Activated naive CD8-positive, alpha-beta T cell treated with anti-CD3 and anti-CD28 coated beads, Interleukin-2, amount 50 U/mL, for 16 hours (primary cell): ENCODE results near the gene CIT.
"Not testable (repeated sequence)": the region's sequence is repeated elsewhere in the genome, so short reads cannot be mapped to it uniquely, and the experiment has no call there.

Source experiments
- DNase-seq: peaks from one replicate; pipeline ENCODE4 v3.0.0-alpha.2; 2020; ENCODE audit warnings: low read depth, low spot score

Gene CIT, protein sequence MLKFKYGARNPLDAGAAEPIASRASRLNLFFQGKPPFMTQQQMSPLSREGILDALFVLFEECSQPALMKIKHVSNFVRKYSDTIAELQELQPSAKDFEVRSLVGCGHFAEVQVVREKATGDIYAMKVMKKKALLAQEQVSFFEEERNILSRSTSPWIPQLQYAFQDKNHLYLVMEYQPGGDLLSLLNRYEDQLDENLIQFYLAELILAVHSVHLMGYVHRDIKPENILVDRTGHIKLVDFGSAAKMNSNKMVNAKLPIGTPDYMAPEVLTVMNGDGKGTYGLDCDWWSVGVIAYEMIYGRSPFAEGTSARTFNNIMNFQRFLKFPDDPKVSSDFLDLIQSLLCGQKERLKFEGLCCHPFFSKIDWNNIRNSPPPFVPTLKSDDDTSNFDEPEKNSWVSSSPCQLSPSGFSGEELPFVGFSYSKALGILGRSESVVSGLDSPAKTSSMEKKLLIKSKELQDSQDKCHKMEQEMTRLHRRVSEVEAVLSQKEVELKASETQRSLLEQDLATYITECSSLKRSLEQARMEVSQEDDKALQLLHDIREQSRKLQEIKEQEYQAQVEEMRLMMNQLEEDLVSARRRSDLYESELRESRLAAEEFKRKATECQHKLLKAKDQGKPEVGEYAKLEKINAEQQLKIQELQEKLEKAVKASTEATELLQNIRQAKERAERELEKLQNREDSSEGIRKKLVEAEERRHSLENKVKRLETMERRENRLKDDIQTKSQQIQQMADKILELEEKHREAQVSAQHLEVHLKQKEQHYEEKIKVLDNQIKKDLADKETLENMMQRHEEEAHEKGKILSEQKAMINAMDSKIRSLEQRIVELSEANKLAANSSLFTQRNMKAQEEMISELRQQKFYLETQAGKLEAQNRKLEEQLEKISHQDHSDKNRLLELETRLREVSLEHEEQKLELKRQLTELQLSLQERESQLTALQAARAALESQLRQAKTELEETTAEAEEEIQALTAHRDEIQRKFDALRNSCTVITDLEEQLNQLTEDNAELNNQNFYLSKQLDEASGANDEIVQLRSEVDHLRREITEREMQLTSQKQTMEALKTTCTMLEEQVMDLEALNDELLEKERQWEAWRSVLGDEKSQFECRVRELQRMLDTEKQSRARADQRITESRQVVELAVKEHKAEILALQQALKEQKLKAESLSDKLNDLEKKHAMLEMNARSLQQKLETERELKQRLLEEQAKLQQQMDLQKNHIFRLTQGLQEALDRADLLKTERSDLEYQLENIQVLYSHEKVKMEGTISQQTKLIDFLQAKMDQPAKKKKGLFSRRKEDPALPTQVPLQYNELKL (N-terminal part only)

DNA sequence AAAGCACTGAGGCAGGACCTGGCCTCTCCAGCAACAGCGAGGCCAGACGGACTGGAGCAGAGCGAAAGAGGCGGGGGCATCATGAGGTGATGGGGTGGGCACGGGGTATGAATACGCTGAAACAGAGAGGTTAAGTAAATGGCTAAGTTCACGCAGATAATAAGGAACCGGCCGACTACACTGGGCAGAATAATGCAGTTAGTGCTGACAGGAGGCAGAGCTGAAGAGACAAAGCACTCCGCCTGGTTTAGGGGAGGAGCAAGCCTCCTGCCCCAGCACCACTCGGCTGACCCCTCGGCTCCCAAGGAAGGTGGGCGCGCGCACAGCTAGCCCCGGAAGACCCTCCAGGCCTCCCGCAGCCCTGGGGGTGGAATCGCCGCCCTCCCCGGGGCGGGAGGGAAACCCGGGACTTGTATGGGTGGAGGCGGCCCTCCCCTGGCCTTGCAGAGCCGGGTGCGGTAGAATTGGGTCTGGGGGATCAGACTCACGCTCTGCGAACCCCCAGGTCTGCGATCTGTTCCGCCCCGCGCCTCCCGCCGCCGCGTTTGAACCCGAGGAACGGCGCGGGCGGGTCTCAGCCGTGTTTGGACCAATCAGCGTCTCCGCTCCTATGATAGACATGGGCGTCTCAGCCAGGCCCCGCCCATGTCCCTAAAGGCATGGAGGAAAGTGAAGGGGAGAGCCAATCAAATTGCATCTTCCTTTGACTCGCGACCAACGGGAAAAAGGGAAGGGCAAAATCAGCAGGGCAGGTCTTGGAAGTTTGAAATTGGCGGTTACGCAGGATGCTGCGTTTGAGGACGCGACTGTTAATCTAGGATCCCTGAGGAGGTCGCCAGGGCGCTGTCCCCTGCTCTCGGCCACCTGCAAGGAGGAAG, at the start of gene CIT:
Gene CIT (minus strand): TSS at position 560 of the 878 bp plus-strand sequence. CDS start 1,152 bp downstream, outside the sequence.
- DNase-seq: peak; percentile 52

DNA sequence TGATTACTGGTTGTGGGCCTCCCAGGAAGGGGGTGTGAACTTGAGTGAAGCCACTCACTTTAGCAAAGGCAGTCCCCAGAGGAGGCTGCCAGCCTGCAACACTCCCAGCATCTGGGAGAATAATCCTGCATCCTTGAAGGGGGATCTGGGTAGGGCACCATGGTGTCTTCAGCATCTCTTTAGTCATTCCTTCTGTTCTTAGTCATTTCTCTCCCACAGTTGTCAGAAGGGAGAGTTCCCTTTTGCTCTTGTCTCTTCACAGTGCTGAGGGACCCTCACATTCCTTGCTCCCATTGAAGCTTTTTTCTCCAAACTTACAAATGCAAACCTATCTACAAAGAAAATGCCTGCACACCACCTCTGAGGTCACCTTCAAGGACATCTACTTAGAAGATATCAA, 48.1 kb upstream of the CIT start:
- no peak for DNase-seq

DNA sequence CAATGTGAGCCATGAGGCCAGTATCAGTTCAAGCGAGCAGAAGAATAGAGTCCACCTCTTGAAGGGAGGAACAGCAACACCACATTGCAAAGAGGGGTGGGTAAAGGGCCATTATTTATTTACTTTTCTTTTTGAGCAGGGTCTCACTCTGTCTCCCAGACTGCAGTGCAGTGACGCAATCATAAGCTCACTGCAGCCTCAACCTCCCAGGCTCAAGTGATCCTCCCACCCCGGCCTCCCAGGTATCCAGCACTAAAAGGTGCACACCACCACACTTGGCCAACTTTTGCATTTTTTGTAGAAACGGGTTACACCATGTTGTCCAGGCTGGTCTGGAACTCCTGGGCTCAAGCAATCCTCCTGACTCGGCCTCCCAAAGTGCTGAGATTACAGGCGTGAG, 42.9 kb upstream of the CIT start:
- no peak for DNase-seq

DNA sequence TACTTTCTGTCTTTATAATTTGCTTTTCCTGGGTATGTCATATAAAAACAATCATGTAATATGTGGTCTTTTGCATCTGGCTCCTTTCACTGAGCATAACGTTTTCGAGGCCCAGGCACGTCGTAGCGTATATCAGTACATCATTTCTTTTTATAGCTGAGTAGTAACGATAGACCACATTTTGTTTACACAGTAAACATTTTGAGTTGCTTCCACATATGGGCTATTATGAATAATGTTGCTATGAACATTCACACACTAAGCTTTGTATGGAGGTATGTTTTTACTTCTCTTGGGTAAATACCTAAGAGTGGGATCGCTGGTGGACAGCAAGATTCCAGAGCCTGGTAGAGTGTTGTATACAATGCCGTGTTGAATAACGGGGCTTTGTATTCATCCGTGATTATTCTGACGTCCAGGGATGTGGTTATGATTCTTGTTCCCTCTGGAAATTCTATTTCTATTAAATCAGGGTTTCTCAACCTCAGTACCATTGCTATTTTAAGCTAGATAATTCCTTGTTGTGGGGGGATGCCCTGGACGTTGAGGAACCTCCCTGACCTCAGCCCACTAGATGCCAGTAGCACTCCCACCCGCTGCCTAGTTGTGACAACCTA, 38.9 kb upstream of the CIT start:
- no peak for DNase-seq

DNA sequence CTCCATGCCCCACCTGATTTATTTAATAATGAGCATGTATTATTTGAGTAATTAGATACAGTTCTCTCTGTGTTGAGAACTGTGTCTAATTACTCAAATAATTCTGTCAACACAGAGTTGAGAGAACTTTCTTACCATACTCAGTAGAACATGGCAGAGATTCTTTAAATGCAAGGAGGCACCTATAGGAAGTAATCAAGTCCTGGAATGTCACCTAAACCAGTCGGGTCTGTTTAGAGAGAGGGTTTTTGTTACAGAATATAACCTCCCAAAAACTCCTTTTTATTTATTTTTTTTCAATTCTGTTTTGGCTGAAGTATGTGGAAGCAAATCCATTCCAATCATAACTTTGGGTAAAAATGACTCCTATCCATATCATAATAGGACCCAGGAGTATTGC, 37.5 kb upstream of the CIT start:
- DNase-seq: no peak

DNA sequence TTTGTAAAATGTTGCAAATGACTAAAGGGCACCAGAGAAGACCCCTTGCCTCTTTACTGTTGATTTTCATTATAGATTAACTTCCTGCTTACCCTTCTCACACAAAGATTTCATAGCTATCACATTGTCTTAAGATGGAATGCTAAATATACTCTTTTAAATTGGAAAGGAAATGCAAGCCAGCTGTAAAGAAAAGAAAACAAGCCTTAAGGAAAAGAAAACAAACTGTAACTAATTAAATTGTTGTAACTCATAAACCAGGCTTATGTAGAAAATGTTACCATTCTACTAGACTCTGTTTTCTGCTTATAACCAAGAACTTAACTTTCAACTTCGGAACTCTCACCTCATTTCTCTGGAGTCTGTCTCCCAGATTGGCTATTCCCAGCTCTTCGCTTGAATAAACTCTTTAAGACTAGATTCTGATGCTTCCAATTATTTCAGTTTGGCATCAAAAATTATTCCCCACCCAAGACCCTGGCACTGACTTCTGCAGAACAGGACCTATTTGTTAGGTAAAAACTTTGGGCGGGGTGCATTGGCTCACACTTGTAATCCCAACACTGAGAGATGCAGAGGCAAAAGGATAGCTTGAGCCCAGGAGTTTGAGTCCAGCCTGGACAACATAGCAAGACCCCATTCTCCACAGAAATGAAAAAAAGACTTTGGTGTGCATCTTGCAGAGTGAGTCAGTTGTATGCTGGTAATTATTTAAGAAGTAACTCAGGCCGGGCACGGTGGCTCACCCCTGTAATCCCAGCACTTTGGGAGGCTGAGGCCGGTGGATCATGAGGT, 36.6 kb upstream of the CIT start:
- DNase-seq: no peak

DNA sequence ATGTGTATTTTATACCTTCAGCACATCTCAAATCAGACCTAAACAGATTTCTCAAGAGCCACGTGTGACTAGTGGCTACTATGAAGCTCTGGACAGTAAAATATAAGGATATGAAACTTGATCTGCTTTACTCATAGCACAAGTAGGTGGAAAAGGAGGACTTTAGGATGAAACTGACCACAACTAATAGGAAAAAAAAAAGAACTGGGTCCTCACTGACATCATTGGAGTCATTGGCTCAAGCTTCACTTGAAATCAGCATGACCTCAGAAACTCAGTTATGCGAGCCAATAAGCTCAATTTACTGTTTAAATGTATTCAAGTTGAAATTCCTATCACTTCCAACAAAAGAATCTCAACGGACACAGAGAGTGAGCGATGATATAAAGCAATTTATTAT, 34.1 kb upstream of the CIT start:
- DNase-seq: no peak

DNA sequence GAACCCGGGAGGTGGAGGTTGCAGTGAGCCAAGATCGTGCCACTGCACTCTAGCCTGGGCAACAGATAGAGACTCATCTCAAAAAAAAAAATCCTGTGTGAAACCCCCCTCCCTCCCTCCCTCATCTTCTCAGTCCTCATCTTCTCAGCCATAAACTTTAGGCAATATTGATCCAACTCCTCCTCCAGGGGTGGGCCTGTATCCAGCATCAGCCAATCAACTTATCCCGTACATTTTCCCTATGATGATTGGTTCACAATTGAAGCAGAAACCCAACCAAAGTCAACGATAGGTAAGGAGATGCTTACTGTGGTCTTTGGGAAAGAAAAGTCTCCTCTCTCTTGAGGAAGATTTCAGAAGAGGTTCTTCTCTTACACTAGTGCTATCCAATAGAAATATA, 33.5 kb upstream of the CIT start:
- no peak for DNase-seq

DNA sequence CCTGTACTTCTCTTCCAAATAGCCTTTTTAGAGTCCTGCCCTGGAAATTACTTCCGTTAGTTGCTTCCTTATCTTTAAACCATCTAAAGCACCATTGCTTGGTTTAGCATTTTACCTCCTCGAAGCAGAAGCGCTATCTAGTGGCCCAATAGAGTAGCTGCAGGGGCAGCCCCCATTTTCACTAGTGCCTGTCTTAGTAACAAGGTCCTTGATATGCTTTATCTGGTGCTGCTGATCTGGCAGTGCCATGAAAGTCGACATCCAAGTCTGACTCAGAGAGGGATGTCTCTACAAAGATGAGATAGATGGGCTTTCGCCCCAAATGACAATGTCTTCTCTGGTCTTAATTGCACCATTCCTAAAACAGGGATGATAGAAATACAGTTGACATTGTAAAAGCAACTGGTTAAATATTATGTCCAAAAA, 25.0 kb upstream of the CIT start:
- peak; percentile 40 for DNase-seq

DNA sequence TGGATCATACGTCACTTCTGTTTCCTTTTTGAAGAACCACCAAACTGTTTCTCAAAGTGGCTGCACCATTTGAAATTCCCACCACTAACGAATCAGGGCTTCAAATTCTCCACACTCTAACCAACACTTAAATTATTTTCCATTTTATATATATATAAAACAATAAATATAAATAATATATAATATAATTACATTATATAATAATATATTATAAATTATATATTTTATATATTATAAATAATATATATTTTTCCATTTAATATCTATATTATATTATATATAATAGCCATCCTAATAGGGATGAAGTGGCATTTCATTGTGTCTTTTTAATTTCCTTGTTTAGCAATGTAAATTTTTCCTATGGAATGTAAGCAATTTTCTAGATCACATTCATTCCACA, 24.6 kb upstream of the CIT start:
- no peak for DNase-seq

DNA sequence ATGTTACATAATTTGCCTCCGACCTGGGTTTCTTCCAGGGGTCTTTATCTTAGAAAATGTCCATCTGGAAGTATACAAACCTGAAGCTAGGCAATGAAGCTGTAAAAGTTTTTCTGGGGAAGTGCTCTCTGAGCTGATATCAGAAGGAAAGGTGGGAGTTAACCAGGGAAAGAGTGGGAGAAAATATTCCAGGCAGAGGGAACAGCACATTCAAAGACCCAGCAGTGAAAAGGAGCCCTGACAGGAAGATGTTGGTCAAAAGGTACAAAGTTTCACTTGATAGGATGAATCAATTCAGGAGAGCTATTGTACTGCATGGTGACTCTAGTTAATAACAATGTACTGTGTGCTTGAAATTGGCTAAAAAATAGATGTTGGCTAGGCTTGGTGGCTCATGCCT, 17.8 kb upstream of the CIT start:
- DNase-seq: no peak

DNA sequence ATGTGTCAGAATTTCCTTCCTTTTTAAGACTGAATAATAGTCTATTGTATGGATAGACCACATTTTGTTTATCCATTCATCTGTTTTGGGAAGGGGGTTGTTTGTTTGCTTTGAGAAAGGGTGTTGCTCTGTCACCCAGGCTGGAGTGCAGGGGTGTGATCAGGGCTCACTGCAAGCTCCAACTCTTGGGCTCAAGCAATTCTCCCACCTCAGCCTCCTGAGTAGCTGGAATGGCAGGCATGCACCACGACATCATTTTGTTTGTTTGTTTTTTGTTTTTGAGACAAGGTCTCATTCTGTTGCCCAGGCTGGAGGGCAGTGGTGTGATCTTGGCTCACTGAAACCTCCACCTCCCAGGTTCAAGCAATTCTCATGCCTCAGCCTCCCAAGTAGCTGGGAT, 15.5 kb upstream of the CIT start:
- not testable (repeated sequence) for DNase-seq

DNA sequence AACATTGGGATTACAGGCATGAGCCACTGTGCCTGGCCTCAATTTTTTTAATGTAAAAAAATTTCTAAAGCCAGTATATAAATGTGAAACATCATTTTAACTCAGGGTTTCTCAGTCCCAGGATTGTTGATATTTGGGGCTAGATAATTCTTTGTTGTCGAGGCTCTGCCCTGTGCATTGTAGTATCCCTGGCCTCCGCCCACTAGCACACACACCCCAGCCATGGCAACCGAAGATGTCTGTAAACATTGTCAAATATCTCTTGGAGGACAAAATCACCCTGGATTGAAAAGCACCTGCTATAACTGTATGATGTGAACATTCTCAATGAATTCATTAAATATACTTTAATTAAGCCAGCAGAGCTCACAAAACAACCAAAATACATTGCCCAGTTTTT, 8.4 kb upstream of the CIT start:
- DNase-seq: no peak

DNA sequence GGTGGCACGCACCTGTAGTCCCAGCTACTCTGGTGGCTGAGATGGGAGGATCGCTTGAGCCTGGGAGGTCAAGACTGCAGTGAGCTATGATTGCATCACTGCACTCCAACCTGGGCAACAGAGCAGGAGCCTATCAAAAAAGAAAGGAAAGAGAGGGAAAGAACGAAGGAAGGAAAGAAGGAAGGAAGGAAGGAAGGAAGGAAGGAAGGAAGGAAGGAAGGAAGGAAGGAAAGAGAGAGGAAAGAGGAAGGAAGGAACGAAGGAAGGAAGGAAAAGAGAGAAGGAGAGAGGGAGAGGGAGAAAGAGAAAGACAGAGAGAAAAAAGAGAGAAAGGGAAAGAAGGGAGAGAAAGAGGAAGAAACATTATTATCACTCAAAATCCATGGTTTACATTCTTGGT, 6.7 kb upstream of the CIT start:
- DNase-seq: not testable (repeated sequence)

DNA sequence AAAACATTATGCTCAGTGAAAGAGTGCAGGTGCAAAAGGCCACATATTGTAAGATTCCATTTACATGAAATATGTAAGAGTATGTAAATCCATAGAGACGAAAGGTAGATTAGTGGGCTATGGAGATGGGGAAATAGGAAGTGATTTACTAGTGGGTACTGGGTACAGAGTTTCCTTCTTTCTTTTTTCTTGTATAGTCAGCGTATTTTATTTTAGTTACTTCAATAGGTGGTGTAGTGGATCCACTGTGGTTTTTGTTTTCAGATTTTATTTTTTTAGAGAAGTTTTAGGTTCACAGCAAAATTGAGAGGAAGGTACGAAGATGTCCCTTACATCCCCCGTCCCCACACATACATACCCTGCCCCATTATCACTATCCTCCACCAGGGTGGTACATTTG, 6.1 kb upstream of the CIT start:
- DNase-seq: no peak

DNA sequence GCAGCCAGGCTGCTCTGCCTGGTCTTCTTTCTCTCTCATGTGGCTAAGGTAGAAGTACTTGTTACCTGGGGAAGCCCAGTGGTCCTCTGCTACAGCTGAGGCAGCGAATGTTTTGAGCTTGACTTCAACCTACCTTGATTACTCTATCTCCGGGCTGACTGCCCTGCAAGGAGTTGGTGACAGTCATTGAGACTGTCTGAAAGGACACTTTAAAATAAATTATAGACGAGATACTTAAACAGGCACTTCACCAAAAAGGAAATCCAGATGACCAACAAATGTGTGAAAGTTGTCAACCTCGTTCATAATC, 474 bp upstream of the CIT start:
- no peak for DNase-seq

DNA sequence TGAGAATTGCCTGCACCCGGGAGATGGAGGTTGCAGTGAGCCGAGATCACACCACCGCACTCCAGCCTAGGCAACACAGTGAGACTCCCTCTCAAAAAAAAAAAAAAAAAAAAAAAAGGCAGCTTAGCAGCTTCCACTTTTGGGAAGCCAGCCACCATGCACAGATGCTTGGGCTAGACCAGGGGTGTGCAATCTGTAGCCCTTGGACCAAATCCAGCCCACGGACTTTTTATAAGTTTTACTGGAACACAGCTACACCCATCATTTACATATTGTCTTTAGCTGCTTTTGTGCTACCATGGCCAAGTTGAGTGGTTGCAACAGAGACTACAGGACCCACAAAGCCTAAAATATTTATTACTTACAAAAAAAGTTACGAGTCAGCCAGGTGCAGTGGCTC, 6.7 kb downstream of the CIT start:
- DNase-seq: no peak

DNA sequence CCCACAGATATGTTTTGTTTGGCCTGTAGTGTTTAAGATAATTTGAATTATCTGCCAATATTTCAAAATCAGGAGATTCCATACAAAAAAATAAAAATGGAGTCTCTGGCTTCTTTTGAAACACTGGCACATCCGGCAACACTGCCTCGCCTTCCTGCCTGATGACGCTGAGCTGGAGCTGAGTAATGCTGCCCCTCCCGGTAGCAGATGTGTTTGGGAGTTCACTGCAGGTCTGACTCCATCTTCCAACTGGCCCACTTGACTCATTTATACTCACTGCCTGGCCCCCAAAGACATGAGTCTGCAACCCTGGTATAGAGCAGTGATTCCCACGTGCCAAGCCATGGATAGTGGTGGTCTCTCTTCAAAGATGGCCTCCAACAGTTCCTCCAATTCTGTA, 7.4 kb downstream of the CIT start:
- DNase-seq: no peak

DNA sequence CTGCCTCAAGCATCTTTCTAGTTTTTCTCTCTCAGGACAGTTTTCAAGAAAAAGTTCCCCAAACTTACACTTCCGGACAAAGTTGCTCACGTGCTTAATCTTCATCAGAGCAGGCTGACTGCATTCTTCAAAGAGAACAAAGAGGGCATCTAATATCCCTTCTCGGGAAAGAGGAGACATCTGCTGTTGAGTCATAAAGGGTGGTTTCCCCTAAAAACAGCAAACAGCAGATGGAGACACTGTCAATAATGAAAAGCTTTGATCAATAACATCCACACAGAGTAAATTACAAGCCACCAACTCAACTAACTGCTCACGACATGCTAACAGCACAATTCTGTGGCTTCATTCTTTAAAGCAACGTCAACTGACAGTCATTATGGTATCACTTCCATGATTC, 8.1 kb downstream of the CIT start:
- DNase-seq: no peak

DNA sequence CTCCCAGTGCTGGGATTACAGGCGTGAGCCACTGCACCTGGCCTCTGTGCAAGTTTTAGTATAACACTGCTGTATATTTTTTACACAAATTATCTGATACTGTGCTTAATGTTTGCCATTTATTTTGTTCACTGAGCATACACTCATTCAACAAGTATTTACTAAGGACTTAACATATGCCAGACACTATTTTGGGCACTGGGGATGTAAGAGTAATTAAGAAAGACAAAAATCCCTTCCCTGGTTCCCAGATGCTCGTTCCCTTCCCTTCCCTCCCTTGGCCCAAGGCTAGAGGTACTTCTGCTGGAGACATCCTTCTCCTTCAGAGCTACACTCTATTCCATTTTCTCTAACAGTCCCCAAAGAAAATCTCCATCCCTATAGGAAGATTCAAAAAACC, 12.5 kb downstream of the CIT start:
- no peak for DNase-seq
